ENCODE data around the gene PAWR.

The PAWR gene, protein sequence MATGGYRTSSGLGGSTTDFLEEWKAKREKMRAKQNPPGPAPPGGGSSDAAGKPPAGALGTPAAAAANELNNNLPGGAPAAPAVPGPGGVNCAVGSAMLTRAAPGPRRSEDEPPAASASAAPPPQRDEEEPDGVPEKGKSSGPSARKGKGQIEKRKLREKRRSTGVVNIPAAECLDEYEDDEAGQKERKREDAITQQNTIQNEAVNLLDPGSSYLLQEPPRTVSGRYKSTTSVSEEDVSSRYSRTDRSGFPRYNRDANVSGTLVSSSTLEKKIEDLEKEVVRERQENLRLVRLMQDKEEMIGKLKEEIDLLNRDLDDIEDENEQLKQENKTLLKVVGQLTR

DNA sequence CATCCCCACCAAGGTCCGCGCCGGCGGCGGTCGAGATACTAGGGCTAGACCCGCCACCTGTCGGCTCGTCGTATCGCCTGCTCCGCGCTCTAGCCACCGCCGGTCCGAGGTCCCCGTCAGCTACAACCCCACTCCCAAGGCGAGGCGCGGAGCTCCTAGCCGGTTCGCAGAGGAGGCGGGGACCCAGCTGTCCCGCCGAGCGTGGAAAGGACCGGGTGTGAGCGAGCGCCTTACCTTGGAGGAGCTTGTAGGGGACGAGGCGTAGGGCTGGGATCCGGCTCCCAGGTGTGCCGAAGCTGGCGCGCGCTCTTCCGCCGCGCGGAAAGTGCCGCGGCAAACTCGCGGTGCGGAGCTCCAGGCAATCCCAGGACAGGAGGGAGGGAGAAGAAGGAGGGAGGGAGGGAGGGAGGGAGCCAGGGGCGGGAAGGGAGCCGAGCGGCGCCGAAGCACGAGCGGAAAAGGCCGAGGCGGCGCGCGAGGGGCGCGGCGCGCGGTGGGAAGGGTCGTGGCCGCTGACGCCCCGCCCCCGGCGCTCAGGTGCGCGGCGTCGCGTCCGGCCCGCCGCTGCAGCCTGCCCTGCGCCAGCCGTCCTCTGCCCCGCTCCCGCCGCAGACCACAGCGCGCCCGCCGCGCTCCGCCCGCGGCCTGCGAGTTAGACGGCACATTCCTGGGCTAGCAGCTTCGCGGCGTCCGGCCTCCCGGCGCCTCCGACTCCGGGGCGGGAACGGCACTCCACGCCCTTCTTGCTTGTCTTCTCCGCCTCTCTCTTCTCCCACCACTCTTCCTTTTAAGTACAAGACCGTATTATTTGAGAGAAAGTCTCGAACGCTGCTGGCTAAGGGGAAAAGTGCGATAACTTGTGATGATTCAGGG is at the start of gene PAWR:
PAWR (minus strand) TSS at position 327 of the 873 bp plus-strand sequence. CDS start 720 bp downstream, outside the sequence.
- no peak for DNase-seq

DNA sequence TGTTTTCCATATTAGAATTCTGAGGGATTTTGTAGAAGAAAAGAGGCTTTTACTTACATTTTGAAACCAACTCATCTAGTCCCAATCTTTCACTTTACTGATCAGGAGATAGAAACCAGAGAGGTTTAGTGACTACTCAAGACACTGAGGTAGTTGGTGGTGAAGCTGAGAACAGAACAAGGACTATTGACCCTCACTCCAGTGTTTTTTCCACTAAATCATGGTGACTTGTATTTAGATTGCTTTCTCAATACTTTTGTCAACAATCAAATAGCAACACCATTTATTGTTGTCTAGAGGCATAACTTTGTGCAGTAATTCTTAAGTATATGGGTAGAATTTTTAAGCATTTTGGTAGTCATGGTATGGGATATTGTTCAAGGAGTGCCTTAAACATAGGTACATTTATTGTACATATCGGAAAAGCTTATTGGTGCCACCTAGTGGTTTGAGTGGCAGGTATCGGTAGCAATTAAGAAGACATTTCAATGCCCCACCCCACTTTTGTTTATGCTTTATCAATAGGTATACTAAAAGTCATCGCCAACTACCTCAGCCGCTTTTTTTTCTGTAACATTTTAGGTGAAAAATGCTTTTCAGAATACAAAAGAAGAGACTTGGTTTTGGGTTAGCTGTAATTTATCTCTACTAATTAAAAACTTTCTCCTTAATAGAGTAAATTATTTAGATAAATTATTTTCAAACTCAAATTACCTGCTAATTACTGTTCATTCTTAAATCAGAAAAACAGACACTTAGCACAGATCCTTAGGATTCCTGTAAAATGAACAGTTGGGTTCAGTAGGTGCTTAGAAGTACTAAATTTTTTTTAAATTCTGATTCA is 47.3 kb upstream of the PAWR start:
- no peak for DNase-seq

DNA sequence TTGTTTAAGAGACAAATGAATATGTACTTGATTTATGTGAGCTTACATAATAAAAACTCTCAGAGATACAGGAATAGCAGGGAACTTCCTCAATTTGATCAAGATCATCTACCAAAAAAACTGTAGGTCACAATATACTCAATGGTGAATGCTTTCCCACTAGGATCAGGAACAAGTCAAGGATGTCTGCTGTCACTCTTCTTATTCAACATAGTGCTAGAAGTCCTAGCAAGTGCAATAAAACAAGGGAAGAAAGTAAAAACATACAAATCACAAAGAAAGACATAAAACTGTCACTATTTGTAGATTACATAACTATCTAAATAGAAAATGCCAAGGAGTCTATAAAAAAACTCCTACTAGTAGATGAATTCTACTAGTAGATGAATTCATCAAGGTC is 41.9 kb upstream of the PAWR start:
- DNase-seq, result no peak

DNA sequence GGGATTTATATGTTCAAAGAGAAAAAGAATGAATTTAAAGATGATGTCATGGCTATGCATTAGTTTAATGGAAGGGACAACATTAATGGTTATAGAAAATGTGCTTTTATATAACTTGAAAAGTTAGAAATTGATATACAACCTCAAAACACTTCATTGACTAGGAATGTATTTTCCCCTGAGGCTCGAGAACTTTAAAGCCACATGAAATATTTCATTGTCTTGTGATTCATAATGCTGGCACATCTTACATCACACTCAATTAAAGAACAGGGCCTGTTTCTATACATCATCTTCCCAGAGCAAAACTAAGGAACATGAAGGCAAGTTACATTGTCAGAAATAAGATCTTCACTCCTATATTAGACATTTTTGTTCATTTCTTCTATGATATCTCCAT is 35.2 kb upstream of the PAWR start:
- DNase-seq, result no peak

DNA sequence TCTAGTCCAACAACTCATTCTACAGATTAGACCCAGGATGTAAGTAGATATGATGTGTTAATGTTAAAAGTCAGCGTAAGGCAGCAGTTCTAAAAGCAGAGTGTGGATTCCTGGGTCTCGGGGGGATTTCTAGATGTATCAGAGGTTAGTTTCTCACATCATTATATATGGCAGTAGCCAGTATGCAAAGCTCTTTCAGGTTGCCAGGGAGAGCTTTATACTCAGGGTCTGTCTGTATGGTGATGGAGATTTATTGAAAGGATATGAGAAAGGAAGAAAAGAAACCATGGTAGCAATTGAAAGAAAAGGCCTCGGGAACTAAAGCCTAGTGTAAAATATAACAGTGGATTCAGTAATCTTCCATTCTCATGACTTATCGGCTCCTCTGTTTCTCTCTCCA is 26.2 kb upstream of the PAWR start:
- DNase-seq, result no peak

DNA sequence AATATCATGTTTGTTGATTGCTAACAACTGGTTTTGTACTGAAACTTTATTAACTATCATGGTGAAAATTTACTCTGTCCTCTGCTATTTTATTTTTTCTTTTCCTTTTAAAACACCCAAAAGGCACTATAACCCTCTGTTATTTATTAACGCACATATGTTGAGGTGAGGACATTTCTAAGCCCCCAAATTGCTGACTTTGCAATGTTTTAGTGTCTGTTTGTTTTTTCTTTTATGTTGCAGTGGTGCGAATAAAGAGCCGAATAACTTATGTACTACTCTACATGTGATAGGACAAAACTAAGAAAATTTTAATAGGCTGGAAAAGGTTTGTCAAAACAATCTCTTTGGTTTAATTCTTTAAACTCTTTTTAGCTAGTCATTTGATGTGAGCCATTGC is 24.5 kb upstream of the PAWR start:
- no peak for DNase-seq

DNA sequence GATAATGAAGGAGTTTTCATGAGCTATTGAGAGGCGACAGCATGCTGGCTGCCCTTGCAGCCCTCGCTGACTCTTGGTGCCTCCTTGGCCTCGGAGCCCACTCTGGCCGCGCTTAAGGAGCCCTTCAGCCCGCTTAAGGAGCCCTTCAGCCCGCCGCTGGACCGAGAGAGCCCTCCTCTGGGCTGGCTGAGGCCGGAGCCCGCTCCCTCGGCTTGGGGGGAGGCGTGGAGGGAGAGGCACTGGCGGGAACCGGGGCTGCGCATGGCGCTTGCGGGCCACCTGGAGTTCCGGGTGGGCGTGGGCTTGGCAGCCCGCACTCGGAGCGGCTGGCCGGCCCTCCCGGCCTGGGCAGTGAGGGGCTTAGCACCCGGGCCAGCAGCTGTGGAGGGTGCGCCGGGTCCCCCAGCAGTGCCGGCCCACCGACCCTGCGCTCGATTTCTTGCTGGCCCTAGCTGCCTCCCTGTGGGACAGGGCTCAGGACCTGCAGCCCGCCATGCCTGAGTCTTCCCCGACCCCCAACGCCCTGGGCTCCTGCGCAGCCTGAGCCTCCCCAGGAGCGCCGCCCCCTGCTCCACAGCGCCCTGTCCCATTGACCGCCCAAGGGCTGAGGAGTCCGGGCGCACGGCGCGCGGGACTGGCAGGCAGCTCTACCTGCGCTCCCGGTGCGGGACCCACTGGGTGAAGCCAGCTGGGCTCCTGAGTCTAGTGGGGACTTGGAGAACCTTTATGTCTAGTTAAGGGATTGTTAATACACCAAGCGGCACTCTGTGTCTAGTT is 20.1 kb upstream of the PAWR start:
- DNase-seq, result no peak

DNA sequence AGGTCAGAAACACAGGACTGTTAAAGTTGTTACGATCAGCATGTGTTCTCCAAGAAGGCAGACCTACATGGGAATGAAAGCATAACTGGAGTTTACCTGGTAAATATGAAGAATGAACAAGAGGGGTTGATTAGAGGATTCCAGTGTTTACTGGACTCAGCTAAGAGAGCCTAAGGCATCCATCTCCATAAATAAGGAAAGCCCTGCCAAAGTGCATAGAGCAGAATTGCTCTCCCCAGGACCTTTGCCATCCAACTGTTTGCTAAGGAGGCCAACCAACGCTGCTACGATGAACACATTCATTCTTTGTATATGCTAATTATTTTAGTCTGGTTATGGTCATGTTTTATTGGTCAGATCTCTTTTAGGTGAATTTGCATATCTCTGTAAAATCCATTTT is 17.1 kb upstream of the PAWR start:
- DNase-seq, result no peak

DNA sequence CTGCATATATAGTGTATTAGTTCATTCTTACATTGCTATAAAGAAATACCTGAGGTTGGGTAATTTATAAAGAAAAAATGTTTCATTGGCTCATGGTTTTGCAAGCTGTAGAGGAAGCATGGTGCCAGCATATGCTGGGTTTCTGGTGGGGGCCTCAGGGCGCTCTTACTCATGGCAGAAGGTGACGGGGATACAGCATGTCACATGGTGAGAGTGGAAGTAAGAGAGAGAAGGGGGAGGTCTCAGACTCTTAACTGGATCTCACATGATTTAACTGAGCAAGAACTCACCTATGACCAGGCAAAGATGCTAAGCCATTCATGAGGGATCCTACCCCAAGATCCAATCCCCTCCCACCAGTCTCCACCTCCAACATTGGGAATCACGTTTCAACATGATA is 15.9 kb upstream of the PAWR start:
- no peak for DNase-seq

DNA sequence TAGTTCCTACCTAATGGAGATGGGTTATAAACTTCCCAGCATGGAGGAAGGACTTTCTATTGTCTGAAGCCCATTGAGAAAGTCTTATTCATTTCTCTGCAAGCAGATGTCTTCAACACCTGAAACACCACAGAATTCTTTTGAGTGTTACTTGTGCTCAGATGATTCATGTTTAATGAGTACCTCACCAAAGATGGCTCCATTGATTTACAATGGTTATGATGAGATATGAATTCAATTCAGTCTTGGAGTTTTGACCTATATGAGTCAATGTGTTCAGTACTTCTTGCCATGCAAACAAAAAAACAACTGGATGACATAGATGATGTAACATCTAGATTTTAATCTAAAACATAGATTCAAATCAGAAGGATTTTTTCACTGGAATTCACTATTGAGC is 15.4 kb upstream of the PAWR start:
- DNase-seq, result no peak

DNA sequence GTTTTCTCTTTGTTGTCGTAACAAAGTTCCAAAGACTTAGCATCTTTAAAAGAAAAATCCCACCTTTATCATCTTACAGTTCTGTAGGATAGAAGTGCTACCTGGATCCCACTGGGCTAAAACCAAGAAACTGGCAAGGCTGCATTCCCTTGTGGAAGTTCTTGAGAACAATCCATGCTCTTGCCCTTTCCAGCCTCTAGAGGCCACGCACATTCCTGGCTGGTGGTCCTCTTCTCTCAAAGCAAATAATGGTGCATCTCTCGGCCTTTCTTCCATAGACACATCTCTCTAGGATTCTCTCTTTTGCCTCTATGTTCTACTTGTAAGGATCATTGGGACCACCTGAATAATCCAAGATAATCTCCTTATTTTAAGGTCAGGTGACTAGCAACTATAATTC is 8.2 kb upstream of the PAWR start:
- no peak for DNase-seq

DNA sequence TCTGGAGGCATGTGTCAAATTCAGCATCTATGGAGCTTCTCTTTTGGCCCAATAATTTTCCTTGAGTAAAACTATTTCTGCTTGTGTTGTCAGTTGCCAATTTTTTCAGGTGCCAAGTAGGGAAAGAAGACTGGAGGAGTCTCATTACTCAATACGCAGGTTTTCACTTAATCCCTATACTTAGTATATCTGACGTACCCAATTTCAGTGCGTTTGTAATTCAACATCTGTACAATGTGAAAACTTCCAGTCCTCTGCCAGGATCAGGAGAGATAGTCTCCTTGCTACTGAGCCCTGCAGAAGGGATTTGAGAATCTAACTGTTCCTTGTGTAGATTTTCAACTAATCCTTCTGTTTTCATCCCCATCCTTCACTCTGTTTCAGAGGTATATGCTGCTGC is 5.7 kb upstream of the PAWR start:
- no peak for DNase-seq

DNA sequence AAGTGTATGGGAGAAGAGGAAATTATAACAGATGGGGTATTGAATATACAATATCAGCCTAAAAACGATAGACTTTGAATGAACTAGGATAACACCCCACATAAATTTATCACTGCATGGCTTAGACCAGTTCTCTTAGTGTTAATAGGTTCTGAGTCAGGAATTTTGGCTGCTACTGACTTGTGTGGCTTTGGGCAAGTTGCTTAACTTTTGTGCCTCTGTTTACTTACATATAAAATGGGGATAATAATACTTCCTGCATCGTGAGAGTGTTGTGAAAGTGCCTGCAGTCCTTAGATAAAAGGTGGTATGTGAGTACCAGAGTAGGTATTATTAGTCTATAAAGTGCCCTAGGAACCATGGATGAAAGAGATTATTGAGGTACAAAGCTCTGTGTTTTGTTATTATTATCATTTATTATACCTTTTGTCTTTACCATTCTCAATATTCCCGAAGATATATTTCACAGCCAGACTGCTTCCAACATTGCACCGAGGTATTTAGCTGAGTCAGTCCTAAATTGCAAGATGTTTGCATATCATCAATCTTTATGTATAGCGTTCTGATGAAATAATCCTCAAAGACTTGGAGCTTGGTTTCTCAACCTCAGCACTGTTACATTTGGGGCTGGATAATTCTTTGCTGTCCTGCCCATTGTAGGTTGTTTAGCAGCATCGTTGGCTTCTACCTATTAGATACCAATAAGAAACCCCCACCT is 2.3 kb upstream of the PAWR start:
- no peak for DNase-seq

DNA sequence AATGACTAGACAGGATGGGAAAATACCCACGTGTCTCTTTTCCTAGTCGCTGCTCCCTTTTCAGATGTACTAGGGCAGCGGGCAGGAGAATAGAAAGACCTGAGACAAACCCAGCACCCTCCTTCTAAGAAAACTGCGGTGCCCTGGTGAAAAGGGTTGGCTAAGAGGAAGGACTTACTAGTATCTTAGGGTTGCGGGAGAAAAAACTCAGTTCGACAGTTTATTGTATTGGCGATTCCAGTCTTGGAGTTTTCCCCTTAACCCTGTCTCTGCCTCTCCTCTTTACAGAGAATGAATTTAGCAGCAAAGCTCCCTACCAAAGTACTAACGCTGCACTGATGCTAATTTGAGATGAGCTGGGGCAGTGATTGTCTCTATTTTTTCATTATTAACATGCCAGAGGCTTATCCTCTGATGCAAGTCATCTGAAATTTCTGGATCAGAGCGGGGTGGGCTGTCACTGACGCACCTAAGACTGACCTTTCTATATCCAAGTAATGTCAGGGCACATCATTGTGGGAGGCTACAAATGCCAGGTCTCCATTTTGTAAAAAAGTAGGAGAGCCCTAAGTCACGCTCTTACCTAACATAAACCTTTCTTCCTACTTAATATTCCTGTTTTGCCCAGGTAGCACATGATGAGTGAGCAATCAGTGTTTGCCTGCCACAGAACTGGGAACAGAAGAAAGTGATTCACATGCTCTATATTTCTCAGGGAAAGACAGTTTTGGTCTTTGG is 916 bp upstream of the PAWR start:
- no peak for DNase-seq

DNA sequence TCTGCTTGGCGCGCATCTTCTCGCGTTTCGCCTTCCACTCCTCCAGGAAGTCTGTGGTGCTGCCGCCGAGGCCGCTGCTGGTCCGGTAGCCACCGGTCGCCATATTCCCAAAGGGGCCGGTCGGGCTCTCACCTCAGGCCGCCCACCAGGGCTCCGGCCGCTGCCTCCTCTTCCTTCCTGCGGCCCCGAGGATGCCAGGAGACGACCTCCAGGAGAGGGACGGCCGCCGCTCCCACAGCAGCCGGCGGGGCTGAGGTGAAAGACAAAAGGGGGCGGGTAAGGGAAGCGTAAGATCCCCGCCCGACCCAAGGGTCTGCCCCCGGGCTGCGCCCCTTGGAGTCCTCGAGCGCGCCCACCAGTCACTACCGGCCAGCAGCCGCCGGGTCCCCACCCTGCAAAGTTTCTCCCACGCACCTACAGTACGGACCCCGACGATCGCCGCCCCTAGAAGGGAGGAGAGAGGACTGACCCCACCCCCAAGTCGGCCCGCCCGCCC is 574 bp downstream of the PAWR start:
- no peak for DNase-seq

DNA sequence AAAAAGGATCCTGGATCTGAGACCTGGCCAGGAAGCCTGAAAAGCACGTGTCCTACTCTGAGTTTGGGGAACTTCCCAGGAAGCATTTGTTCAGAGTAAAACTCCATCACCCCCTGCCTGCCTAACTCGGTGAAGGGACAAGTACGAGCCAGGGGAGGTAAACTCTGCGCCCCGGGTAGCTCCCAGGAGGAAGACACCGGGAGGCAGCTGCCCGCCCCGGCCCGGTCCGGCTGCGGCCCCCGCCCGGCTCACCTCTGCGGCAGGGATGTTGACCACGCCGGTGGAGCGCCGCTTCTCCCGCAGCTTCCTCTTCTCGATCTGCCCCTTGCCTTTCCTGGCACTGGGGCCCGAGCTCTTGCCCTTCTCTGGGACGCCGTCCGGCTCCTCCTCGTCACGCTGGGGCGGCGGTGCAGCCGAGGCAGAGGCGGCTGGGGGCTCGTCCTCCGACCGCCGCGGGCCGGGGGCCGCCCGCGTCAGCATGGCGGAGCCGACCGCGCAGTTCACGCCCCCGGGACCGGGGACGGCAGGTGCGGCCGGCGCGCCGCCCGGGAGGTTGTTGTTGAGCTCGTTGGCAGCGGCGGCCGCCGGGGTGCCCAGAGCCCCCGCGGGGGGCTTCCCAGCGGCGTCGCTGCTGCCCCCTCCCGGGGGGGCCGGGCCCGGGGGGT is 1.2 kb downstream of the PAWR start:
- no peak for DNase-seq

DNA sequence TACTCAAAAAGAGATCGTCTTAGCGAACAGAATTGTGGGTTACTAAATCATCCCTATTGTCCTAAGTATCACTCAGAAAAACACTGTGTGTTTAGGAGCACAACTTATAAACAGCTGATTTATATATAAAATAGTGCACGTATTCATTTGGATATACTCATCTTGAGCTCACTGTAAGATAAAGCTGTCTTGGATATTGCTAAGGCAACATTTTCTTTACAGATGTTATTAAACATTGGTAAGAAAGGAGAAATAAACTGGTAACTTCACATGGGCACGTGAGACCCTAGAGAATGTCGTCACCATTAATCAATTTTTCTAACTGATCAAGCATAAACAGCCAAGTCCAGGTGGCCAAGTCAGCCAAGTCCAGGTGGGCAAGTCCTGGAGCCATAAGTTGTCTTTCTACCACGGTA is 1.7 kb downstream of the PAWR start:
- DNase-seq, result no peak

DNA sequence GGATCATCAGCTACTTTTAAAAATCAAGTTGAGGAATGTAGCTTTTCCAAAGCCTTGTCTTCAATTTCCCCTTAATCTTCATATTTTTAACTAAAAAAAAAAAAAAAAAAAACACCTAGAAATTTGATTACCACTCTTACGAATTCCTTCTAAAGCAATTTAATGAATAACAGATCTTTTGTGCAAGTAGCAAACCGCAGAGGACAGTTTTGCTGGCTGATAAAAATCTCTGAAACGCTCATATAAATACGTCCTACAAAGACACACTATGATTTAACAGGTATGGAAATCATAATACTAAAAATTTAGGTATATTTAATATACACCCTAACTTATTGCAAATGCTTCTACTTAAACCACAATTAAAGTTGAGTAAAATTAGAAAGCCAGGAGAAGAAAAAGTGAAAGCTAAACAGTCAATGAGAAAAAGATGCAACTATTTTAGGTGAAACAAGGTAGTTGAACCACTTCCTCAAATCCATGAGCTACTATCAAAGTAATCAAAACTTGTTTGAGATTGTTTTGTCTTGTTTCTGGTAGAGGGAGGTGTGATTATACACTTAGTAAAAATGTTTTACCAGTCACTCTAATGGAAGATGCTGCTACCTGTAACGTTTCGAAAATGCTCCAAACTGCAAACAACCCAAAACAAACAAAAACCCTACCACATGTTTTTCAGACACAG is 2.2 kb downstream of the PAWR start:
- DNase-seq, result no peak

DNA sequence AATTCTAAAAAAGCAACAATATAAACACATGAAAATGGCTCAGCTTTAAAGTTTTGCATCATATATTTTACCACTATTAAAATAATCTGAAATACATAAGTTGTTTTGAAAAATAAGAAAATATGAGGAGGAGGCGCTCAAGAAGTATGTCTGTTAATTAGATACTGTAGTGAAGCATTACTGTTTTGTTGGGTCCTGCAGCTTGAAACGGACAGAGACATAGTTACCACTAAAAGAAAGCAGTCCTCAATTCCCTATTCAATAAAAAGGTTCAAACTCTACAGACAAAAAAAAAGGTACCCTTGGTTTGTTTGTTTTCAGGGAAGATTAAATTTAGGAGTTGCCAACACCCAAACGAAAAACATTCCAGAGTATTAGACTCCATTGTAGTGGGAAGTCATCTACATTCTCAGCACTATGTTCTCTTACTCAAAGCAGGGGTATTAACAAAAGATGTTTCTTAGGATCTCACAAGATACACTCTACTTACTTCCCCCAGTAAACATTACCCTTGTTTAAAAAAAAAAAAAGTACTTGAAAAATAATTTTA is 3.0 kb downstream of the PAWR start:
- DNase-seq, result no peak

Measured in SIG-M5 (cell line).